Muscle layer of colon (tissue), 2 donors: Measurements from ENCODE around the gene PUM1.
"Not testable (repeated sequence)": the region's sequence is repeated elsewhere in the genome, so short reads cannot be mapped to it uniquely, and the experiment has no call there.

Experiments used
- H3K27ac ChIP-seq: one replicate; pipeline ENCODE4 v1.7.0; 2013; ENCODE audit warnings: low read depth, mild to moderate bottlenecking, low read length, moderate library complexity
- H3K27me3 ChIP-seq, 2 donors: one replicate each; pipeline ENCODE4 v1.7.0; 2013; ENCODE audit warnings: low read length in 2 of 2, mild to moderate bottlenecking in 2 of 2; ENCODE audit not compliant: insufficient read depth in 2 of 2, control insufficient read depth in 1 of 2
- H3K36me3 ChIP-seq: one replicate; pipeline ENCODE4 v1.7.0; 2013; ENCODE audit warnings: mild to moderate bottlenecking, low read length; ENCODE audit not compliant: insufficient read depth
- H3K4me1 ChIP-seq: one replicate; pipeline ENCODE4 v1.7.0; 2013; ENCODE audit warnings: mild to moderate bottlenecking, low read length; ENCODE audit not compliant: insufficient read depth
- H3K4me3 ChIP-seq, 2 donors: one replicate each; pipeline ENCODE4 v1.7.0; 2013; ENCODE audit warnings: low read length in 2 of 2, low read depth in 1 of 2, mild to moderate bottlenecking in 1 of 2, moderate library complexity in 1 of 2
- H3K9ac ChIP-seq: one replicate; pipeline ENCODE4 v1.7.0; 2013; ENCODE audit warnings: low read length
- H3K9me3 ChIP-seq: one replicate; pipeline ENCODE4 v1.7.0; 2013; ENCODE audit warnings: mild to moderate bottlenecking, low read length
- donor health status: abdominal sarcoma.
- donor health status: Adenocarcinoma of cecum.

The PUM1 gene

DNA sequence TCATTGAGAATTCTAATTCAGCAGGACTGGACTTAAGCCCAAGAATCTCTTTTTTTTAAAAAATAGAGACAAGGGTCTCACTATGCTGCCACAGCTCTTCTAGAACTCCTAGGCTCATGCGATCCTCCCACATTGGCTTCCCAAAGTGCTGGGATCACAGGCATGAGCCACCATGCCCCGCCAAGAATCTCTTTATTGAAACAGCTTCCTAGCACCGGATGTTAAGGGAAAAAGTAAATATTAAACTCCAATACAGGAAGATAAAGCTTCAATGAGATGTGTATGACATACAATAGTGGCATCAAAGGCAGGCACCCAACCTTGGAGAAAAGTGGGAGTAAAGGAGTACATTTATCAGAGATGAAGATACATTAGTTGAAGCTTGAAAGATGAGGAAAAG, 25.5 kb downstream of the PUM1 start:
- Histone ChIP-seq H3K36me3 (no peaks in the 10 kb centered on the region), H3K27ac (no peak overlapping the region), H3K4me3 (no peak overlapping the region), H3K4me1 (peaks cover 15% of the 10 kb centered on the region), H3K9ac (no peak overlapping the region), H3K9me3 (no peaks in the 10 kb centered on the region), H3K27me3 (no peaks in the 10 kb centered on the region)

DNA sequence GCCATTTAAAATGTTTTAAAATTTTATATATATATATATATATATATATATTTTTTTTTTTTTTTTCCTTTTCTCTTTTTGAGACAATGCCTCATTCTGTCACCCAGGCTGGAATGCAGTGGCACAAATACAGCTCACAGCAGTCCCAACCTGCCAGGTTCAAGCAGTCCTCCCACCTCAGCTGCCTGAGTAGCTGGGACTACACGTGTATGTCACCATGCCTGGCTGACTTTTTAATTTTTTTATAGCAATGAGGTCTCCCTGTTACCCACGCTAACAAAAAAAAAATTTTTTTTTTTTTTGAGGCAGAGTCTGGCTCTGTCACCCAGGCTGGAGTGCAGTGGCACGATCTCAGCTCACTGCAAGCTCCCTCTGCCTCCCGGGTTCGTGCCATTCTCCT, 26.6 kb downstream of the PUM1 start:
- not testable (repeated sequence) for H3K36me3 ChIP-seq, H3K27ac ChIP-seq, H3K9ac ChIP-seq, H3K9me3 ChIP-seq, H3K4me3 ChIP-seq, H3K27me3 ChIP-seq
- H3K4me1 ChIP-seq, result peaks cover 15% of the 10 kb centered on the region

DNA sequence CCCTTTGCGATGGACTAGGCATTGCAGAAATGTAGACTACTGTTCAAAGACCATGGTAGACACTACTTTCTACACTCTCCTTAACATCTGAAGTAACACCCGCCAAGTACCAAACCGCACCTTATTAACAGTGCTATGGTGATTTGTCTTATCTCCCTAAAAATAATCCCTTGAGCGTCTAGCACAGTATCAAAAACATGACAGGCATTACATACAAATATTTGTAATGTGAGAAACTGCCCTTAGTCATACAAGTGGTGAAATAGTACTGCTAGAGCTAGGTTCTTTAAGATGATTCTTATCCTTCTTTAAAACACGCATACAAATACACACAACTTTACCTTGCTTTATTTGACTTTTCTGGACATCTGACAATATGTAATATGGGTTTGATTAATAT, 27.2 kb downstream of the PUM1 start:
- Histone ChIP-seq H3K4me1 (peaks cover 15% of the 10 kb centered on the region), H3K4me3 (no peak overlapping the region), H3K9me3 (no peaks in the 10 kb centered on the region)

DNA sequence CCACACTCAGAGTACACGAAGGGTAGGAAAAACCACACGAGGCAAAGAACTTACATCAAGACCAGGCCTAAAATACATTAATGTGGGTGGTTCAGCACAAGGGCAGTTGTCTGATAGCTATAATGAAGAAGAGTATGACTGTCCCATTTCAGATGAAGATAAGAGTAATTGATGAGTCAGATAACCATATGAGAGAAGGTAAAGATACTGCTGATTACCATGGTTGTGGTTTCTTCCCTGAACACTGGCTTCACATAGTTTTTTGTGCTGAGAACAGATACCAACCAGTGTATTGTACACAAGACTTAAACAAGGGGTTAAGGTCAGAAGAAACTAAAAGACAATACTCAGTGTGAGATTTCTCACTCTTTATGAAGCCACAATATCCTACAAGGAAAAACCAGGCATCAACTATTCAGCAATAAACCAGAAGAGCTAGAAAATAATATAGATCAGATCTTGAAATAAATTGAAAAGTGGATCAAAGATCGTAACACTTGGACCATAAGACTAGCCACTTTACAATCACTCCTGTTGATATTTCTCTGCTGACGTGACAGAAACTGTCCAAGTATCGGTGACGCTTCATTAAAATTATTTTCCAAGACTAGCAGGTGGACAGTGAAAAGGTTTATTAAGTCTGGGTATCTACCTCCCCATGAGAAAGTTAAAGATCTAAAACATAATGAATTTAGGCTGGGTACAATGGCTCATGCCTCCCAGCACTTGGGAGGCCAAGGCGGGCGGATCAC, 28.6 kb downstream of the PUM1 start:
- Histone ChIP-seq H3K36me3 (no peaks in the 10 kb centered on the region), H3K27ac (no peak overlapping the region), H3K27me3 (no peaks in the 10 kb centered on the region), H3K4me3 (no peak overlapping the region), H3K4me1 (peaks cover 15% of the 10 kb centered on the region), H3K9ac (no peak overlapping the region), H3K9me3 (no peaks in the 10 kb centered on the region)

More for the DNA sequence above, 27.2 kb downstream of the PUM1 start:
- H3K27me3 ChIP-seq, result no peaks in the 10 kb centered on the region
- H3K36me3 ChIP-seq, result no peaks in the 10 kb centered on the region
- H3K27ac ChIP-seq, result no peak overlapping the region
- H3K9ac ChIP-seq, result no peak overlapping the region

DNA sequence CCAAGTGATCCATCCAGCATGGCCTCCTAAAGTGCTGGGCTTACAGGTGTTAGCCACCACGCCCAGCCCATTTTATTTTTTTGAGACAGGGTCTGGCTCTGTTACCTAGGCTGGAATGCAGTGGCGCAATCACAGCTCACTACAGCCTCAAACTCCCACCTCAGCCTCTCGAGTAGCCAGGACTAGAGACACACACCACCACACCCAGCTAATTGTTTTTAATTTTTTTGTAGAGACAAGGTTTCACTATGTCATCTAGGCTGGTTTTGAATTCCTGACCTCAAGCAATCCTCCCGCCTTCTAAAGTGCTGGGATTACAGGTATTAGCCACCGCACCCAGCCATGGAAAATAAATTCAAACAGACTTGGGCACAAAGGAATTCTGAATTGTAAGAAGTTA, 31.9 kb downstream of the PUM1 start:
- no peak overlapping the region for H3K4me3 ChIP-seq
- H3K9ac ChIP-seq, result no peak overlapping the region
- H3K27ac ChIP-seq, result no peak overlapping the region
- peaks cover 15% of the 10 kb centered on the region for H3K4me1 ChIP-seq
- no peaks in the 10 kb centered on the region for H3K36me3 ChIP-seq
- H3K9me3 ChIP-seq, result no peaks in the 10 kb centered on the region
- H3K27me3 ChIP-seq, result no peaks in the 10 kb centered on the region

DNA sequence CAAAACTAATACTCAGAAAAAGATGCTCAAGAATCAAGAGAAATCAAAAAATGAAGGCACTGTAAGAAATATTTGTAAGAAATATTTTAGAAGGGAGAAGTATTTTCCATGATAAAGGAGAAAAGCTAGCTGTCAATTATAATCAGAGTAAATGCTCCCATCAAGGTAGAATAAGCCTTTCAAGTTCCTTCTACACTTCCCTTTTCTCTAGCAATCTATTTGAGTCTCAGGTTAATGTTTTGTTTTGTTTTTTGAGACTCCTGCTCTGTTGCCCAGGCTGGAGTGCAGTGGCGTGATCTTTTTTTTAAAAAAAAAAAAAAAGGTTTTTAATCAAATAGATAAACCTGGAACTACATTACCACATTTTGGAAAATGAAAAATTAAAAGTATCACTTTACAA, 33.3 kb downstream of the PUM1 start:
- Histone ChIP-seq H3K9me3 (no peaks in the 10 kb centered on the region), H3K9ac (no peak overlapping the region), H3K4me3 (no peak overlapping the region), H3K36me3 (no peaks in the 10 kb centered on the region), H3K4me1 (peaks cover 21% of the 10 kb centered on the region), H3K27ac (no peak overlapping the region), H3K27me3 (no peaks in the 10 kb centered on the region)

DNA sequence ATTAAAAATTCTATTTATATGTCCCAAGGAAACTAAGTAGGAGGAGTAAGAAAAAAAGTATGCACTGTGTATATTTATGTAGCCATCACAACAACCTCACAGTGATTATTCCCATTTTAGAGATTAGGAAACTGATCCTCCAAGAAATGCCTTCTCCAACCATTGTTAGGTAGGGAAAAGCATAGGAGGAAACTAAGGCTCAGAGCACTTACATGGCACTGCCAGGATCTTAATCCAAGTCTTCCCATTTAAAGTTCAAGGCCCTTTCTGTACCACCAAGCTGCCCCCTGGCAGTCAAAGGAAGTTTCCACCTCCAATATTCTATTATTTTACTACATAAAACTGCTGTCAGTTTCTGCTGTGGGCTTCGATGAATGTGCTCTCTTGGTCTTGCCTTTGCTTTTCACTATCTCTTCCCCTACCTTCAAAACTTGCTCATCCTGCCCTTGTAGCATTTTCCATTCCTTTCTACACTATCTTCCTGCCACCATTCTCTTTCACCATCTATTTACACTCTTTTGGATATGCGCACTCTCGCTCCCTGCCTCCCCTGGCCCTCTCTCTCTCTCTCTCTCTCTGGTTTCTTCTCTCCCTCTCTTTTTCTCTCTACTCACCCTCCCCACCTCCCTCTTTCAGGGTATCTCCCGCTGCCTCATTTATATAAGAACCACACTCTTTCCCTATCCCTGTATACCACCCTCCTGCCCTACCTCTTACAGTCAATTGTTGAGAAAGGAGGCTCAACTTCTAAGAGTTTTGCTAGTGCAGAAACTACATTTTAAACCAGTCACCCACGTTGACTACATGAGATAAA, 34.0 kb downstream of the PUM1 start:
- H3K27ac ChIP-seq, result no peak overlapping the region
- no peaks in the 10 kb centered on the region for H3K27me3 ChIP-seq
- H3K4me1 ChIP-seq, result peaks cover 24% of the 10 kb centered on the region
- no peak overlapping the region for H3K4me3 ChIP-seq
- H3K9me3 ChIP-seq, result no peaks in the 10 kb centered on the region
- no peak overlapping the region for H3K9ac ChIP-seq
- no peaks in the 10 kb centered on the region for H3K36me3 ChIP-seq

DNA sequence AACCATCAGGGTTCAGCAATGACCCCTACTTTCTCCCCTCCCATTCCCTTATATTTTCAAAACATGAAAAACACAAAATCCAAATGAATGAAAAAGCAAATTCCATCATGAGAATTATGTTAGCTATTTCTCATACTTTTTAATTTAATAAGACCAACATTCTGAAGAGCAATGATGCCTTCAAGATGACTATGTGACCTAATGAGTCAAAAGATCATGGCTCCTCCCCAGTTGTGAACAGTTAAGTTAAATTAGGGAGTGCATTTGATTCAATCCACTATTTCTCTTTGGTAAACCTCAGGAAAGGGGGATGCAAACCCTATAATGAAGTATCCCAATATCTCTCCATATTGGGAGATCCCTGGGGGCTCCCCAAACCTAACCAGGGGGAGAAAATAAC, 36.5 kb downstream of the PUM1 start:
- no peaks in the 10 kb centered on the region for H3K27me3 ChIP-seq
- no peak overlapping the region for H3K4me3 ChIP-seq
- no peak overlapping the region for H3K9ac ChIP-seq
- H3K9me3 ChIP-seq, result no peaks in the 10 kb centered on the region
- H3K4me1 ChIP-seq, result peaks cover 38% of the 10 kb centered on the region
- H3K36me3 ChIP-seq, result no peaks in the 10 kb centered on the region
- no peak overlapping the region for H3K27ac ChIP-seq

DNA sequence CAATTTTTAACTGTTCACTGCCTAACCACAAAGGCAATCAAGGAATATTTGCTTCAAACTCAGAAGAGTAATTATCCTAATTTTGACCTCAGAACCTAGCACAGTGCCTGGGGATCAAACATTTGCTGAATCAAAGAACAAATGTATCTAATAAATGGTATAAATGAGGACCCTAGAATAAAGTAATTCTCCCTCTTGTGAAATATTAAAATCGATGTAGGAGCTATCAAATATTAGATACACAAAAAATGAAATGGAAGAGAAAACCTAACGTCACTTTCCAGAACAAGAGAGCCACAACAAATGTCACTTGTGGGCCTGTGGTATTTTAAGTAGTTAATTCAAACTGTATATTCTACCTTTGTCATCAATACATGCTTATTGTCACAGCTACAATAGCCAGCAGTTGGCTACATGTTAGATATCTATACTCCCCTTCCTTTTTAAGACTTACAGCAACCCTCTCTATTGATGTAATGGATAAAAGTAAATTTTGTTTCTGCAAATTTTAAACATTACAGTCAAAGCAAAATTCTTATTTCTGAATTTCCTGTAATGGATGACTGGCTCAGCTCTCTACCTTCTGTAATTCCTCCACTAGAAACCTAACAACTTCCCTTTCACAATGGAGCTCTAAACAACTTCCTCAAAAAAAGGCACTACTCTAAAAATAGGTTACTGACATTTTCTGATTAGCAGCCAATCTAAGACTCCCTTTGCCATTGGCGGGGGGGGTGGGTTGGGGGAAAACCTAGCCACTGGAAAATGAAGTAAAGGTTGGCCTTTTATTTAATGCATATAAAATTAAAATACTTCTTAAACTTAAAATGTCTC, 37.6 kb downstream of the PUM1 start:
- Histone ChIP-seq H3K27ac (no peak overlapping the region), H3K9ac (no peak overlapping the region), H3K4me3 (no peak overlapping the region), H3K27me3 (no peaks in the 10 kb centered on the region), H3K4me1 (peaks cover 38% of the 10 kb centered on the region), H3K36me3 (no peaks in the 10 kb centered on the region), H3K9me3 (no peaks in the 10 kb centered on the region)

DNA sequence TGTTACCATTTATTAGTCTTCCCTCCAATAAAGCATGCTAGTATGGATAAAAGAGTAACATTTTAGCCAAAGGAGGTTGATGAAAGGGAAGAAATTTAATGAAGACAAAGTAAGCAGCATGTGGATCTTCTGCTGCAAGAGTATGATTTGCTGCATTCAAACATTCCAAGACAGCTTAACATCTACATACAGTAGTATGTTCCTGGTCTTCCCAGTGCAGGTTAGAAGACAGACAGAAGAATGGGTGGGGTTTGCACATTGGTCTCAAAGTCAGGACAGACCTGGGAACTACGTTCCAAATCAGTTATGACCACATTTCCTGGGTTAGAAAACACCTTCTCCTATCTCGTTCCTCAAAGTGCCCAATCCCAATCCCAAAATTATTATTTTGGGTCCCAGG, 43.3 kb downstream of the PUM1 start:
- no peaks in the 10 kb centered on the region for H3K36me3 ChIP-seq
- H3K27ac ChIP-seq, result no peak overlapping the region
- no peaks in the 10 kb centered on the region for H3K9me3 ChIP-seq
- H3K4me1 ChIP-seq, result peaks cover 56% of the 10 kb centered on the region
- no peak overlapping the region for H3K4me3 ChIP-seq
- no peaks in the 10 kb centered on the region for H3K27me3 ChIP-seq
- H3K9ac ChIP-seq, result no peak overlapping the region

DNA sequence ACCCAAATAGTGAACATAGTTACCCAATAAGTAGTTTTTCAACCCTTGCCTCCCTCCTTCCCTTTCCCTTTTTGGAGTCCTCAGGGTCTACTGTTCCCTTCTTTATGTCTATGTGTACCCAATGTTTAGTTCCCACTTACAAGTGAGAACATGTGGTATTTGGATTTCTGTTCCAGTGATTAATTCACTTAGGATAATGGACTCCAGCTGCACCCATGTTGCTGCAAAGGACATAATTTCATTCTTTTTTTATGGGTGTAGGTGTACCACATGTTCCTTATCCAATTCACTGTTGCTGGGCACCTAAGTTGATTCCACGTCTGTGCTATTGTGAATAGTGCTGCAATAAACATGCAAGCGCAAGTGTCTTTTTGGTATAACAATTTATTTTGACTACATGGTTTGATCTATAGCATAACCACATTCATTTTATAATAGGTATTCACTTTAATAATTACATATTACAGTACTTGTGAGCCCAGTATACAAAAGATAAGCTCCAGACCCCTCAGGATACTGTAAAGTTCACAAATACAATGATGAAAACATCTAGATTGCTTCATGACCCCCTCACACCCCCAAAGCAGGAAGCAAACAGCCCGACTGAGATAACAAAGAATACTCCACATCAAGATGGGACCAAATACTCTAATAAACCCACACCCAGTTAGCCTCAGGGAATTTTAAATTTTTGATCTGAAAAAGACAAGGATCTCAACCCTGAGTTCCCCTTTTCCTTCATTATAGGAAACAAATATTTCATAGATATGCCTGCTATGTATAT, 45.3 kb downstream of the PUM1 start:
- no peak overlapping the region for H3K9ac ChIP-seq
- no peak overlapping the region for H3K27ac ChIP-seq
- peaks cover 53% of the 10 kb centered on the region for H3K4me1 ChIP-seq
- H3K27me3 ChIP-seq, result no peaks in the 10 kb centered on the region
- H3K4me3 ChIP-seq, result no peak overlapping the region
- H3K36me3 ChIP-seq, result no peaks in the 10 kb centered on the region
- no peaks in the 10 kb centered on the region for H3K9me3 ChIP-seq
